ENCODE measurements around the gene DNAI7.

DNA sequence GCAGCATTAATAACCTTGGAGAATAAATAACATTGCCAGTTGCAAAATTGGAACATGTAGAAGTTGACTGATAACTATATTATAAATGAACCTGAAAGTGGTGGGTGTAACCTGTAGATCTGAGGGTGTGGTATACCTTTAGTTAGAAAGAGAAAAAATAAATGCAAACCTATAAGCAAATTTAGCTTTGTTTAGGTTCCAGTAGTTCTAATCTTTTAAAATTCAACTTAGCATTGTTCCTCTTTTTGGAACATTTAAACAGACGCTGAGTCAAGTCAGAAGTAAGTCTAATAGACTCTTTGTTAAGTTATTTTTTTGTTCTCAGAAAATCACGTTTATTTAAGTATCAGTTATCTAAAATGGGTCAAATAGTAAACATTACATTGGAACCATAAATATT is 120.0 kb downstream of the DNAI7 start:
- TF ChIP-seq EZH2 (IDR thresholded peaks at IDR 0.05; ENCODE audit: borderline replicate concordance, insufficient read depth, low read depth, low read length, poor library complexity, severe bottlenecking): no peak
- TF ChIP-seq, protein P1, sequence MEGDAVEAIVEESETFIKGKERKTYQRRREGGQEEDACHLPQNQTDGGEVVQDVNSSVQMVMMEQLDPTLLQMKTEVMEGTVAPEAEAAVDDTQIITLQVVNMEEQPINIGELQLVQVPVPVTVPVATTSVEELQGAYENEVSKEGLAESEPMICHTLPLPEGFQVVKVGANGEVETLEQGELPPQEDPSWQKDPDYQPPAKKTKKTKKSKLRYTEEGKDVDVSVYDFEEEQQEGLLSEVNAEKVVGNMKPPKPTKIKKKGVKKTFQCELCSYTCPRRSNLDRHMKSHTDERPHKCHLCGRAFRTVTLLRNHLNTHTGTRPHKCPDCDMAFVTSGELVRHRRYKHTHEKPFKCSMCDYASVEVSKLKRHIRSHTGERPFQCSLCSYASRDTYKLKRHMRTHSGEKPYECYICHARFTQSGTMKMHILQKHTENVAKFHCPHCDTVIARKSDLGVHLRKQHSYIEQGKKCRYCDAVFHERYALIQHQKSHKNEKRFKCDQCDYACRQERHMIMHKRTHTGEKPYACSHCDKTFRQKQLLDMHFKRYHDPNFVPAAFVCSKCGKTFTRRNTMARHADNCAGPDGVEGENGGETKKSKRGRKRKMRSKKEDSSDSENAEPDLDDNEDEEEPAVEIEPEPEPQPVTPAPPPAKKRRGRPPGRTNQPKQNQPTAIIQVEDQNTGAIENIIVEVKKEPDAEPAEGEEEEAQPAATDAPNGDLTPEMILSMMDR (IDR thresholded peaks at IDR 0.05): no peak

Data from B cell (primary cell).